Lower leg skin (tissue), 3 donors: ENCODE data around the gene LRRC23.

Experiments
- CTCF ChIP-seq, 3 donors: fragments of 450-650 bp; IDR thresholded peaks; one replicate each; pipeline ENCODE4 v1.5.1; 2016; ENCODE audit warnings: antibody characterized with exemption in 3 of 3, mild to moderate bottlenecking in 3 of 3, moderate library complexity in 2 of 3
- POLR2A ChIP-seq, 2 donors: fragments of 450-650 bp; IDR thresholded peaks; one replicate each; pipeline ENCODE4 v1.6.1; 2016 to 2017; ENCODE audit warnings: antibody characterized with exemption in 2 of 2, mild to moderate bottlenecking in 1 of 2, moderate library complexity in 1 of 2

DNA sequence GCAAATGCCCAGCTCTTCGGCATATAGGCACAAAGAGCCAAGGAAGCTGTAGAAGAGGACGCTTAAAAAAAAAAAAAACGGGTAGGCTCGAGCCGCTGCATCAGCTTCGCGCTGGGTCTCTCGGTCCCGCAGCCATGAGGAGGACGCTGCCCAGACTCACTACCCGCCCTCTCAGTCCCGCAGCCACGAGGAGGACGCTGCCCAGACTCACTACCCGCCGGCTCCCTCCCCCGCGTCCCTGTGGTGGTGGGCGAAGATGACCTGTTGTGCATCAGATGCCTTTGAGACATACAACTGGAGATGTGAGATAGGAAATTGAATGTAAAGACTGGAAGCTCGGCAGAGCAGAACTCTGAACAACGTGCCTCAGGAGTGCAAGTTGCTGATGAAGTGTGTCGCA lies 20.1 kb upstream of the LRRC23 start:
- no peak for TF ChIP-seq CTCF (IDR thresholded peaks at IDR 0.05)
- TF ChIP-seq POLR2A (IDR thresholded peaks at IDR 0.05), result no peak
